Uterus (tissue), 4 donors: ENCODE data around the gene NR6A1. TPM values are rescaled to one million over a fixed set of nuclear protein-coding genes. Genes with fewer than 3 reads are reported as not detected.
A peak's percentile ranks its signal among the peaks of the same experiment; 100 is the strongest.

Experiments used
- DNase-seq, 2 donors: peaks; one replicate each; pipeline ENCODE4 v3.0.0-alpha.2; 2019 to 2020
- H3K27ac ChIP-seq, 2 donors: fragments of 200-600 bp; sonication (generic); 1 replicate in 1 of 2; 2 replicates in 1 of 2; pipeline ENCODE4 v1.5.1; 2016 to 2018
- H3K27me3 ChIP-seq, 2 donors: fragments of 200-600 bp; sonication (generic); one replicate each; pipeline ENCODE4 v1.5.1; 2018 to 2019; ENCODE audit warnings: control low read depth in 1 of 2
- H3K36me3 ChIP-seq, 2 donors: fragments of 200-600 bp; sonication (generic); one replicate each; pipeline ENCODE4 v1.5.1; 2019; ENCODE audit warnings: control low read depth in 1 of 2
- H3K4me1 ChIP-seq, 2 donors: fragments of 200-600 bp; sonication (generic); one replicate each; pipeline ENCODE4 v1.5.1; 2018 to 2019; ENCODE audit warnings: control low read depth in 1 of 2
- H3K4me3 ChIP-seq, 2 donors: fragments of 200-600 bp; sonication (generic); 1 replicate in 1 of 2; 2 replicates in 1 of 2; pipeline ENCODE4 v1.5.1; 2018 to 2019; ENCODE audit warnings: mild to moderate bottlenecking in 1 of 2
- H3K9me3 ChIP-seq, 2 donors: fragments of 200-600 bp; sonication (generic); one replicate each; pipeline ENCODE4 v1.5.1; 2019; ENCODE audit warnings: control low read depth in 1 of 2
- POLR2A ChIP-seq, 2 donors: fragments of 450-650 bp; IDR thresholded peaks; one replicate each; pipeline ENCODE4 v1.6.1; 2016; ENCODE audit warnings: antibody characterized with exemption in 2 of 2, mild to moderate bottlenecking in 1 of 2, moderate library complexity in 1 of 2
- intact Hi-C: fragments of 100-400 bp; cut with DNase I; formaldehyde crosslinking; loops from one replicate; pipeline ENCODE4 v1.15.1; 2023; ENCODE audit warnings: low total_unique reads
- total RNA-seq, 4 donors: library from RNA; depleted of rRNA in 3 of 4; stranded (reverse); fragments of >200 nt in 3 of 4; gene quantifications; one replicate each; pipeline versions ENCODE4 v1.1.0 to v1.2.4, GENCODE V29; 2014 to 2023
- TF ChIP-seq, protein P1 (sequence below), 4 experiments: fragments of 200-600 bp in 2 of 4; fragments of 450-650 bp in 2 of 4; sonication (generic) in 2 of 4; IDR thresholded peaks; one replicate each; pipeline ENCODE4 v1.5.1; 2016 to 2019; ENCODE audit warnings: antibody characterized with exemption in 4 of 4, mild to moderate bottlenecking in 2 of 4, moderate library complexity in 1 of 4
- donor health status: DM: yes; HTN: yes; CAD: no.

Gene NR6A1
- total RNA-seq, 4 donors from 2014 or later: under 0.01 to 2.6 (median 1.3) TPM; not detected in 1

GRCh38 chr9:124507880-124508423 lies 263.2 kb downstream of the NR6A1 start:
- no peak overlapping the region for H3K4me3 ChIP-seq
- peaks cover 0 to 6% of the 10 kb centered on the region in 2 donors for H3K4me1 ChIP-seq
- intact Hi-C loops: no loop called here
- no peak for DNase-seq
- peaks cover 0 to 16% of the 10 kb centered on the region in 2 donors for H3K27me3 ChIP-seq
- H3K36me3 ChIP-seq: no peaks in the 10 kb centered on the region
- H3K9me3 ChIP-seq: no peaks in the 10 kb centered on the region
- H3K27ac ChIP-seq: no peak overlapping the region
- TF ChIP-seq, protein P1, sequence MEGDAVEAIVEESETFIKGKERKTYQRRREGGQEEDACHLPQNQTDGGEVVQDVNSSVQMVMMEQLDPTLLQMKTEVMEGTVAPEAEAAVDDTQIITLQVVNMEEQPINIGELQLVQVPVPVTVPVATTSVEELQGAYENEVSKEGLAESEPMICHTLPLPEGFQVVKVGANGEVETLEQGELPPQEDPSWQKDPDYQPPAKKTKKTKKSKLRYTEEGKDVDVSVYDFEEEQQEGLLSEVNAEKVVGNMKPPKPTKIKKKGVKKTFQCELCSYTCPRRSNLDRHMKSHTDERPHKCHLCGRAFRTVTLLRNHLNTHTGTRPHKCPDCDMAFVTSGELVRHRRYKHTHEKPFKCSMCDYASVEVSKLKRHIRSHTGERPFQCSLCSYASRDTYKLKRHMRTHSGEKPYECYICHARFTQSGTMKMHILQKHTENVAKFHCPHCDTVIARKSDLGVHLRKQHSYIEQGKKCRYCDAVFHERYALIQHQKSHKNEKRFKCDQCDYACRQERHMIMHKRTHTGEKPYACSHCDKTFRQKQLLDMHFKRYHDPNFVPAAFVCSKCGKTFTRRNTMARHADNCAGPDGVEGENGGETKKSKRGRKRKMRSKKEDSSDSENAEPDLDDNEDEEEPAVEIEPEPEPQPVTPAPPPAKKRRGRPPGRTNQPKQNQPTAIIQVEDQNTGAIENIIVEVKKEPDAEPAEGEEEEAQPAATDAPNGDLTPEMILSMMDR (IDR thresholded peaks at IDR 0.05): no peak
- TF ChIP-seq POLR2A (IDR thresholded peaks at IDR 0.05): no peak

DNA sequence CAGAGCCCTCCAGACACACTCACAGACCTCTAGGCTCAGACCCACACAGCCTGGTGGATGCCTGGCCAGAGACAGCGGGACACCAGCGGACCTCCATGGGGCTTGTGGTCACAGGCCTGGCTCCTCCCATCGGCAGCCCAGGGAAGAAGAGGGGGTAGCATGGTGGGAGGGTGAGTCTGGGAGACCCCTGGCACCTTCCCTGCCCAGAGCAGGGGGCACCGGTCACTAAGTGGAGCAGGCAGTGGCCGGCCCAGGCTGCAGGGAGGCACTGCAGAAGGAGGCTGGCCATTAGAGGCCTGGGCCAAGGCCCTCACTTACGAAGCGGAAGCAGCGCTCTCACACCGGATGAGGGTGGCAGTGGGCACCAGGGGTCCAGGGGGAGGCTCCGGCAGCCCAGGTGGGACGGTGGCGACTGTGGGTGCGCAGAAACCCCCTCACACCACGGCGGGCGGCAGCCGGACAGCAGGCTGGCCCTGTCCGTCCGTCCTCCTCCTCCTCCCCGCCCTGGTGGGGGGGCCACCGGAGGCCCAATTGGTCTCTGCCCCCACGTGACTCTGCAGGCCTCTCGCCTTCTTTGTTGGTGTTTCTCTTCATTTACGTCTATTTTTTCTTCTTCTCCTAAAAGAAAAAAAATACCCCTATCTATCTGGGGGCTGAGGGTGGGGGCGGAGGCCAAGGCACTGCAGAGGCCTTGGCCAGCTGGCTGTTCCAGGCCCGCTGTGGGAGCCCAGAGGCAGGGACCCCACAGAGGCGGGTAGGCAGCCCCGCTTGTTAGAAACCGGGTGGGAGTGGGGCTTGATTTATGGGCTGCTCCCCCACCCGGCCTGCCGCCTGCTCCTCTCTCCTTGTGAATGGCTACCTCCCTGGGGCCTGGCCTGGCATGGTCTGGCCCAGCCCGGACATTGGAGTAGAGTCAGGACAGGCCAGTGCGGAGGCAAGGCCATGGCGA lies 263.9 kb downstream of the NR6A1 start, which contains the start of gene NR5A1:
Gene NR5A1, minus strand, starts transcription at position 469 of the 949 bp plus-strand sequence. CDS start 4,004 bp downstream, outside the sequence.
- Histone ChIP-seq H3K4me1 (peaks cover 0 to 6% of the 10 kb centered on the region in 2 donors), H3K36me3 (no peaks in the 10 kb centered on the region), H3K27ac (no peak within 1 kb of the TSS), H3K9me3 (no peaks in the 10 kb centered on the region), H3K4me3 (peak within 1 kb of the TSS in 1 of 2 donors; percentile 49), H3K27me3 (peaks cover 0 to 22% of the 10 kb centered on the region in 2 donors)
- intact Hi-C loops: no loop called here
- TF ChIP-seq, protein P1 (IDR thresholded peaks at IDR 0.05): no peak
- no peak for TF ChIP-seq POLR2A (IDR thresholded peaks at IDR 0.05)
- DNase-seq: no peak

GRCh38 chr9:124506433-124506832 lies 264.7 kb downstream of the NR6A1 start:
- intact Hi-C loops: no loop called here
- DNase-seq: no peak
- Histone ChIP-seq H3K9me3 (no peaks in the 10 kb centered on the region), H3K36me3 (no peaks in the 10 kb centered on the region), H3K4me3 (peak overlapping the region in 1 of 2 donors; percentile 49), H3K4me1 (peaks cover 0 to 6% of the 10 kb centered on the region in 2 donors), H3K27ac (no peak overlapping the region), H3K27me3 (peaks cover 0 to 24% of the 10 kb centered on the region in 2 donors)
- TF ChIP-seq, protein P1 (IDR thresholded peaks at IDR 0.05): no peak
- TF ChIP-seq POLR2A (IDR thresholded peaks at IDR 0.05): no peak

- intact Hi-C loops: no loop called here
- peaks cover 0 to 6% of the 10 kb centered on the region in 2 donors for H3K4me1 ChIP-seq
- TF ChIP-seq, protein P1 (IDR thresholded peaks at IDR 0.05): no peak
- TF ChIP-seq POLR2A (IDR thresholded peaks at IDR 0.05): no peak
- DNase-seq: no peak
- H3K4me3 ChIP-seq: peak overlapping the region in 1 of 2 donors; percentile 49
- H3K27me3 ChIP-seq: peaks cover 0 to 26% of the 10 kb centered on the region in 2 donors
- no peaks in the 10 kb centered on the region for H3K9me3 ChIP-seq
- no peaks in the 10 kb centered on the region for H3K36me3 ChIP-seq
- no peak overlapping the region for H3K27ac ChIP-seq
Measured at GRCh38 chr9:124505901-124506346, 265.2 kb downstream of the NR6A1 start.
